ENCODE results near the gene TIMM23B.
"Not testable (repeated sequence)": the region's sequence is repeated elsewhere in the genome, so short reads cannot be mapped to it uniquely, and the experiment has no call there.

Gene TIMM23B

GRCh38 chr10:49987207-49987606 is 45.4 kb downstream of the TIMM23B start:
- not testable (repeated sequence) for DNase-seq

- DNase-seq, result not testable (repeated sequence)
These were observed 46.5 kb downstream of the TIMM23B start, which contains the start of gene AGAP6 for GRCh38 chr10:49988376-49988775. Gene AGAP6 (plus strand): TSS chr10:49988406. CDS start chr10:49988716, 310 bp downstream.

- DNase-seq, result not testable (repeated sequence)
These were observed 53.5 kb downstream of the TIMM23B start for GRCh38 chr10:49995321-49995720.

- DNase-seq, result peak in 1 of 2 donors; percentile 6
These were observed 72.2 kb downstream of the TIMM23B start for GRCh38 chr10:50014024-50014423.

- DNase-seq, result not testable (repeated sequence)
These were observed 73.9 kb downstream of the TIMM23B start for GRCh38 chr10:50015596-50016220.

- DNase-seq, result not testable (repeated sequence)
These were observed 75.1 kb downstream of the TIMM23B start for GRCh38 chr10:50016926-50017325.

- not testable (repeated sequence) for DNase-seq
These were observed 75.8 kb downstream of the TIMM23B start for GRCh38 chr10:50017646-50018045.

GRCh38 chr10:50019279-50019678 is 77.4 kb downstream of the TIMM23B start:
- not testable (repeated sequence) for DNase-seq

- not testable (repeated sequence) for DNase-seq
These were observed 78.7 kb downstream of the TIMM23B start for GRCh38 chr10:50020451-50021024.

GRCh38 chr10:50021646-50022045 is 79.8 kb downstream of the TIMM23B start:
- DNase-seq, result no peak

Data from CD4-positive, alpha-beta T cell treated with Interleukin-4 for 1 hour (primary cell).